ENCODE data around the gene ZC3H12C. TPM values are rescaled to one million over a fixed set of nuclear protein-coding genes. Genes with fewer than 3 reads are reported as not detected.

ZC3H12C gene
- total and polyA plus RNA-seq, 2 of the 4 experiments (the other 2 are of a cell fraction), result 4.2 to 15.8 TPM

GRCh38 chr11:110075105-110075846 is 17.9 kb upstream of the ZC3H12C start:
- intact Hi-C loops (cut with micrococcal nuclease), result no loop called here
- Histone ChIP-seq H3K56ac (ENCODE audit: extremely low read depth, insufficient read depth, low read length) (no peak overlapping the region), H3K36me3 (ENCODE audit: control insufficient read depth, insufficient read depth, low read length) (no peaks in the 10 kb centered on the region), H3K79me1 (ENCODE audit: low read depth in 1 of 2, low read length in 2 of 2) (0 out of 4 replicates have a peak, but pooled peaks cover 0 to under 1% of the 10 kb centered on the region in 2 experiments), H3K9me1 (ENCODE audit: insufficient read depth, low read length) (no peaks in the 10 kb centered on the region), H3K14ac (replicated peaks; ENCODE audit: low read depth, low read length) (no peak overlapping the region), H3K4ac (ENCODE audit: low read depth, low read length) (no peak overlapping the region), H4K8ac (ENCODE audit: low read depth in 2 of 2, low read length in 2 of 2) (no peak overlapping the region), H3K4me2 (ENCODE audit: low read depth, low read length) (no peak overlapping the region), H3K9me3 (ENCODE audit: control insufficient read depth, insufficient read depth, low read length) (no peaks in the 10 kb centered on the region), H3K18ac (ENCODE audit: low read depth, low read length) (no peak overlapping the region), H2BK15ac (ENCODE audit: low read depth, low read length) (no peak overlapping the region), H4K5ac (ENCODE audit: low read depth, low read length) (no peak overlapping the region), H2AK9ac (replicated peaks; ENCODE audit: low read depth, low read length, poor library complexity) (no peak overlapping the region), H3K27me3 (ENCODE audit: control insufficient read depth, insufficient read depth, low read length) (no peaks in the 10 kb centered on the region), H4K20me1 (ENCODE audit: insufficient read depth, low read length) (no peaks in the 10 kb centered on the region), H2AFZ (replicated peaks; ENCODE audit: low read length, poor library complexity) (no peak overlapping the region), H3K4me1 (ENCODE audit: control insufficient read depth, insufficient read depth, low read length) (peaks cover 11% of the 10 kb centered on the region; the same call in 1 of the 2 replicates), H2BK120ac (ENCODE audit: low read depth, low read length) (no peak overlapping the region), H3K23ac (ENCODE audit: low read depth, low read length) (no peak overlapping the region), H2BK5ac (ENCODE audit: low read depth, low read length, poor library complexity, severe bottlenecking) (no peak overlapping the region), H3K4me3 (ENCODE audit: insufficient read depth, low read depth, low read length) (no peak overlapping the region), H3K27ac (ENCODE audit: insufficient read depth, low read length) (no peak overlapping the region), H2AK5ac (ENCODE audit: low read depth, low read length) (no peak overlapping the region), H3K9ac (ENCODE audit: low read depth, low read length) (no peak overlapping the region), H2BK20ac (ENCODE audit: low read depth, low read length) (no peak overlapping the region), H4K91ac (ENCODE audit: insufficient read depth, low read depth, low read length) (no peak overlapping the region)
- TF ChIP-seq POLR2A (IDR thresholded peaks at IDR 0.05; ENCODE audit: low read depth, low read length) (no peak), SMC3 (IDR thresholded peaks at IDR 0.05; ENCODE audit: low read depth, low read length) (no peak), BHLHE40 (IDR thresholded peaks at IDR 0.05; ENCODE audit: low read depth, low read length) (no peak)
- ATAC-seq (ENCODE audit: low read depth) (no peak), DNase-seq (no peak)
- ChIA-PET CTCF (no interaction called here), POLR2A (ENCODE audit: unreplicated experiment) (no interaction called here)
- BruUV-seq (replicated peaks), result no TSS peak
- in situ Hi-C loops (cut with MboI; ENCODE audit: low sequenced_read_pairs), result no loop called here
- dilution Hi-C loops (cut with HindIII; ENCODE audit: low sequenced_read_pairs, unreplicated experiment), result no loop called here
- WGBS, 2 experiments (ENCODE audit: extremely low coverage in 2 of 2, insufficient read length in 1 of 2), result no CpG with 5 or more reads among the region's 12 CpGs

All from IMR-90 (cell line).